H1 (cell line): Measurements from ENCODE around the gene C12orf56. TPM values are rescaled to one million over a fixed set of nuclear protein-coding genes. Genes with fewer than 3 reads are reported as not detected.

Source experiments
- CTCF ChIA-PET: fragments of 300-600 bp; sonication (Branson Sonifier 250); formaldehyde crosslinking; loops from one replicate; lab custom pipeline; 2021; ENCODE audit not compliant: partially characterized antibody; lab: Charles Lee
- POLR2A ChIA-PET: fragments of 300-600 bp; sonication (Branson Sonifier 250); formaldehyde crosslinking; loops from one replicate; lab custom pipeline; 2021; ENCODE audit warnings: inconsistent platforms; ENCODE audit not compliant: partially characterized antibody; lab: Charles Lee
- DNase-seq, 2 experiments: peaks; one replicate each; pipeline versions ENCODE4 v3.0.0 to v3.0.0-alpha.2; 2010 to 2022; ENCODE audit warnings: low spot score in 2 of 2, low read depth in 1 of 2, mixed read lengths in 1 of 2
- FAIRE-seq: peaks from 2 replicates; lab custom pipeline; 2011; peaks lifted over from hg19 to GRCh38; lab: Jason Lieb, UNC
- H2AFZ ChIP-seq: 2 replicates; pipeline ENCODE4 v1.8.1; 2012; ENCODE audit warnings: low read length, inconsistent platforms
- H2AK5ac ChIP-seq: 2 replicates; pipeline ENCODE4 v1.6.1; 2013; ENCODE audit warnings: low read depth, low read length
- H2BK120ac ChIP-seq: replicated peaks from 2 replicates; pipeline ENCODE3; 2013; ENCODE audit warnings: low read depth, low read length, inconsistent platforms
- H2BK12ac ChIP-seq: 2 replicates; pipeline ENCODE4 v1.6.1; 2013; ENCODE audit warnings: low read depth, low read length
- H2BK15ac ChIP-seq: 2 replicates; pipeline ENCODE4 v1.6.1; 2013; ENCODE audit warnings: low read length
- H2BK20ac ChIP-seq: 2 replicates; pipeline ENCODE4 v1.6.1; 2013; ENCODE audit warnings: low read length
- H2BK5ac ChIP-seq: 2 replicates; pipeline ENCODE4 v1.6.1; 2013; ENCODE audit warnings: low read depth, low read length
- H3K14ac ChIP-seq: 2 replicates; pipeline ENCODE4 v1.6.1; 2013; ENCODE audit warnings: inconsistent platforms; ENCODE audit not compliant: insufficient read length
- H3K18ac ChIP-seq: 2 replicates; pipeline ENCODE4 v1.6.1; 2013; ENCODE audit warnings: low read length; ENCODE audit errors: extremely low read depth
- H3K23ac ChIP-seq: 2 replicates; pipeline ENCODE4 v1.6.1; 2013; ENCODE audit warnings: inconsistent platforms; ENCODE audit not compliant: insufficient read length
- H3K23me2 ChIP-seq: 2 replicates; pipeline ENCODE4 v1.6.1; 2013; ENCODE audit warnings: low read depth, low read length
- H3K27ac ChIP-seq: 2 replicates; pipeline ENCODE4 v1.6.1; 2011; ENCODE audit warnings: low read depth, low read length, inconsistent platforms
- H3K27me3 ChIP-seq, 4 experiments: replicated peaks in 1 of 4; 1 replicate in 1 of 4; 2 replicates in 3 of 4; pipeline versions ENCODE4 v1.6.1 to v1.8.1; 2011 to 2013; ENCODE audit warnings: low read length in 3 of 4, mild to moderate bottlenecking in 3 of 4, inconsistent platforms in 2 of 4, mixed read lengths in 2 of 4, moderate library complexity in 1 of 4; ENCODE audit not compliant: control insufficient read depth in 3 of 4, insufficient read depth in 3 of 4; ENCODE audit errors: extremely low read depth in 1 of 4
- H3K36me3 ChIP-seq, 4 experiments: 2 replicates each; pipeline versions ENCODE4 v1.6.1 to v1.8.1; 2011 to 2013; ENCODE audit warnings: mild to moderate bottlenecking in 4 of 4, low read length in 3 of 4, moderate library complexity in 2 of 4, control low read depth in 1 of 4, inconsistent platforms in 1 of 4; ENCODE audit not compliant: insufficient read depth in 4 of 4, control insufficient read depth in 2 of 4
- H3K4ac ChIP-seq: replicated peaks from 2 replicates; pipeline ENCODE3; 2013; ENCODE audit warnings: low read length, low read depth, mixed read lengths, inconsistent platforms; ENCODE audit not compliant: insufficient read length
- H3K4me1 ChIP-seq, 4 experiments: replicated peaks in 1 of 4; 1 replicate in 1 of 4; 2 replicates in 3 of 4; pipeline versions ENCODE4 v1.6.1 to v1.8.1; 2011 to 2013; ENCODE audit warnings: low read length in 3 of 4, inconsistent platforms in 2 of 4, mixed read lengths in 1 of 4; ENCODE audit not compliant: insufficient read depth in 4 of 4, control insufficient read depth in 3 of 4
- H3K4me2 ChIP-seq, 2 experiments: 2 replicates each; pipeline versions ENCODE4 v1.6.1 to v1.8.1; 2011 to 2013; ENCODE audit warnings: low read depth in 2 of 2, low read length in 2 of 2, control low read depth in 1 of 2, inconsistent platforms in 1 of 2, mild to moderate bottlenecking in 1 of 2; ENCODE audit not compliant: insufficient read depth in 1 of 2
- H3K4me3 ChIP-seq, 4 experiments: fragments of 200-600, 300-600 bp in 1 of 4; sonication (generic), shearing (Covaris generic), sonication (Bioruptor Twin) in 1 of 4; 2 replicates each; pipeline versions ENCODE4 v1.5.1 to v1.8.1; 2011 to 2016; ENCODE audit warnings: low read length in 4 of 4, low read depth in 3 of 4, control low read depth in 2 of 4, inconsistent platforms in 2 of 4, mild to moderate bottlenecking in 2 of 4, mixed read lengths in 1 of 4, moderate library complexity in 1 of 4; ENCODE audit not compliant: insufficient read depth in 2 of 4; ENCODE audit errors: extremely low read depth in 1 of 4
- H3K56ac ChIP-seq: replicated peaks from 2 replicates; pipeline ENCODE3; 2013; ENCODE audit warnings: low read depth, mild to moderate bottlenecking, mixed read lengths, low read length, inconsistent platforms; ENCODE audit not compliant: insufficient read length
- H3K79me1 ChIP-seq: 2 replicates; pipeline ENCODE4 v1.6.1; 2013; ENCODE audit warnings: low read depth, low read length, control low read depth
- H3K79me2 ChIP-seq, 2 experiments: 2 replicates each; pipeline versions ENCODE4 v1.6.1 to v1.8.1; 2012 to 2013; ENCODE audit warnings: low read length in 2 of 2, mild to moderate bottlenecking in 2 of 2, inconsistent platforms in 1 of 2; ENCODE audit not compliant: insufficient read depth in 2 of 2, control insufficient read depth in 1 of 2
- H3K9ac ChIP-seq, 4 experiments: replicated peaks in 1 of 4; 1 replicate in 1 of 4; 2 replicates in 3 of 4; pipeline versions ENCODE4 v1.6.1 to v1.8.1; 2011 to 2013; ENCODE audit warnings: low read depth in 3 of 4, low read length in 3 of 4, control low read depth in 2 of 4, mild to moderate bottlenecking in 2 of 4, moderate library complexity in 2 of 4, inconsistent platforms in 1 of 4; ENCODE audit errors: extremely low read depth in 1 of 4
- H3K9me3 ChIP-seq, 2 experiments: 2 replicates each; pipeline versions ENCODE4 v1.6.1 to v1.8.1; 2012 to 2013; ENCODE audit warnings: mild to moderate bottlenecking in 2 of 2, moderate library complexity in 2 of 2, control low read depth in 1 of 2, inconsistent platforms in 1 of 2, low read depth in 1 of 2, low read length in 1 of 2, mixed read lengths in 1 of 2; ENCODE audit not compliant: insufficient read depth in 2 of 2
- H4K20me1 ChIP-seq, 2 experiments: replicated peaks in 1 of 2; 2 replicates each; pipeline versions ENCODE3 to v1.8.1; 2011 to 2013; ENCODE audit warnings: inconsistent platforms in 2 of 2, low read length in 2 of 2, mild to moderate bottlenecking in 1 of 2; ENCODE audit not compliant: insufficient read depth in 2 of 2, control insufficient read depth in 1 of 2
- H4K5ac ChIP-seq: 2 replicates; pipeline ENCODE4 v1.6.1; 2013; ENCODE audit warnings: low read length, low read depth, mixed read lengths, inconsistent platforms; ENCODE audit not compliant: insufficient read length
- H4K8ac ChIP-seq: 2 replicates; pipeline ENCODE4 v1.8.0; 2013; ENCODE audit warnings: mild to moderate bottlenecking, moderate library complexity, low read length, inconsistent platforms; ENCODE audit not compliant: insufficient read depth; ENCODE audit errors: extremely low read depth
- H4K91ac ChIP-seq: replicated peaks from 2 replicates; pipeline ENCODE3; 2013; ENCODE audit warnings: low read length, mixed read lengths, inconsistent platforms; ENCODE audit not compliant: insufficient read length
- BCL11A ChIP-seq, 2 experiments: IDR thresholded peaks; one replicate each; pipeline ENCODE4 v1.6.1; 2011; ENCODE audit warnings: low read depth in 2 of 2, low read length in 2 of 2, mild to moderate bottlenecking in 2 of 2
- CEBPB ChIP-seq: IDR thresholded peaks from 2 replicates; pipeline ENCODE4 v1.6.1; 2012; ENCODE audit warnings: low read depth, low read length
- CTBP2 ChIP-seq: IDR thresholded peaks from 2 replicates; pipeline ENCODE4 v1.7.0; 2011; ENCODE audit warnings: borderline replicate concordance, mild to moderate bottlenecking, moderate library complexity, mixed read lengths, low read length; ENCODE audit not compliant: insufficient read depth, insufficient read length
- EGR1 ChIP-seq: IDR thresholded peaks from 2 replicates; pipeline ENCODE4 v1.6.1; 2011; ENCODE audit warnings: low read depth, low read length, borderline replicate concordance
- KDM5A ChIP-seq: fragments of 200-600 bp; IDR thresholded peaks from 2 replicates; pipeline ENCODE4 v1.7.1; 2012; ENCODE audit warnings: mild to moderate bottlenecking, low read length, inconsistent platforms, mixed read lengths
- MAX ChIP-seq: IDR thresholded peaks from 2 replicates; pipeline ENCODE4 v1.6.1; 2012; ENCODE audit warnings: inconsistent platforms
- RAD21 ChIP-seq, 2 experiments: IDR thresholded peaks in 1 of 2; conservative IDR thresholded peaks in 1 of 2; 2 replicates each; pipeline ENCODE4 v1.6.1; 2011; ENCODE audit warnings: low read depth in 2 of 2, low read length in 2 of 2, improper control_type of control experiment in 1 of 2, inconsistent platforms in 1 of 2, mild to moderate bottlenecking in 1 of 2, moderate library complexity in 1 of 2
- RNF2 ChIP-seq: fragments of 200-900, 300-1000 bp; sonication (generic); IDR thresholded peaks from 2 replicates; pipeline ENCODE4 v1.7.1; 2016; ENCODE audit warnings: borderline replicate concordance, low read depth, mild to moderate bottlenecking, antibody characterized with exemption, low read length; ENCODE audit not compliant: poor library complexity, severe bottlenecking; ENCODE audit errors: missing control alignments
- SRF ChIP-seq: IDR thresholded peaks from 2 replicates; pipeline ENCODE4 v1.6.1; 2011; ENCODE audit warnings: mild to moderate bottlenecking, low read depth, low read length, moderate library complexity
- SUZ12 ChIP-seq: fragments of 200-600 bp; sonication (generic); IDR thresholded peaks from 2 replicates; pipeline ENCODE4 v1.6.1; 2012; ENCODE audit warnings: mild to moderate bottlenecking, inconsistent platforms, low read length, moderate library complexity, mixed read lengths
- WGBS, 2 experiments: shearing (Covaris generic) in 1 of 2; methylation state at CpG; one replicate each; pipeline versions ENCODE4 v1.1.6 to v1.1.7; 2013 to 2015; ENCODE audit warnings: low lambda C conversion rate in 2 of 2, mixed read lengths in 2 of 2, inconsistent platforms in 1 of 2, low coverage in 1 of 2, missing lambda C conversion rate in 1 of 2; ENCODE audit not compliant: insufficient replicate concordance in 2 of 2, insufficient coverage in 1 of 2, insufficient read length in 1 of 2; ENCODE audit errors: extremely low coverage in 1 of 2, missing lambda C conversion rate in 1 of 2; 5-methylcytosine and 5-hydroxymethylcytosine counted together
- polyA plus RNA-seq, 7 experiments: library from polyadenylated mRNA; depleted of rRNA in 3 of 7; stranded (reverse) in 5 of 7; unstranded in 2 of 7; fragments of >200 nt in 5 of 7; fragments of 200-250 nt in 2 of 7; gene quantifications; 1 replicate in 5 of 7; 2 replicates in 1 of 7; 4 replicates in 1 of 7; pipeline versions ENCODE4 v1.2.1 to v1.2.3, GENCODE V29; 2011 to 2013; ENCODE audit warnings: missing spikeins in 2 of 7, mixed read lengths in 2 of 7
- total RNA-seq: library from RNA; stranded (reverse); fragmentation: NEBNext Ultra II Directional; extraction: Animal tissue kit (Norgen Biotek cat#: 25700); gene quantifications from 2 replicates; pipeline ENCODE4 v1.2.1, GENCODE V29; 2021

C12orf56 gene
- total and polyA plus RNA-seq, 2 of the 8 experiments (the other 6 are each of a cell fraction or from before 2014, with no cell fraction given) = 1.1 to 2.9 TPM

- FAIRE-seq = no peak
- TF ChIP-seq MAX = peak; percentile 93
- no peak for TF ChIP-seq BCL11A (IDR thresholded peaks at IDR 0.05; ENCODE audit: low read depth in 2 of 2, low read length in 2 of 2)
- TF ChIP-seq RNF2 = no peak
- TF ChIP-seq EGR1 = no peak
- no peak for TF ChIP-seq SUZ12
- TF ChIP-seq KDM5A = no peak
- TF ChIP-seq SRF = no peak
- TF ChIP-seq CTBP2 = no peak
- no peak for TF ChIP-seq RAD21 (IDR thresholded peaks at IDR 0.05 in 1 of 2, conservative IDR thresholded peaks at IDR 0.05 in 1 of 2; ENCODE audit: low read depth in 2 of 2, low read length in 2 of 2)
- TF ChIP-seq CEBPB = peak; percentile 91
Measured at GRCh38 chr12:64404470-64405256, 14.1 kb upstream of the C12orf56 start.

More at GRCh38 chr12:64404470-64405256, 14.1 kb upstream of the C12orf56 start:
- Histone ChIP-seq H4K8ac (peak overlapping the region; percentile 97), H2BK120ac (no peak overlapping the region), H3K27me3 (no peaks in the 10 kb centered on the region), H3K56ac (peak overlapping the region; percentile 82), H3K79me1 (0 out of 2 replicates have a peak, but pooled peaks cover 5% of the 10 kb centered on the region), H3K27ac (peak overlapping the region; percentile 94), H3K79me2 (peaks cover 15 to 47% of the 10 kb centered on the region in 2 experiments), H4K20me1 (peaks cover 5 to 11% of the 10 kb centered on the region in 2 experiments), H3K36me3 (peaks cover 0 to 2% (median 0%) of the 10 kb centered on the region in 4 experiments; a peak in 2 of 8 replicates), H3K9me3 (no peaks in the 10 kb centered on the region), H3K14ac (no peak overlapping the region), H2BK15ac (0 out of 2 replicates have a peak overlapping the region, but pooled peaks have one; percentile 29), H2BK12ac (peak overlapping the region; percentile 95; the same call in 1 of the 2 replicates), H2AK5ac (peak overlapping the region; percentile 96), H3K23me2 (peaks cover 9% of the 10 kb centered on the region; the same call in 1 of the 2 replicates), H3K18ac (peak overlapping the region; percentile 95), H3K4me2 (peak overlapping the region; percentile 76 to 94), H4K91ac (peak overlapping the region; percentile 96), H2BK20ac (no peak overlapping the region), H3K4me3 (peak overlapping the region; percentile 73 to 96 (median 89)), H3K23ac (no peak overlapping the region), H2AFZ (no peak overlapping the region), H3K4ac (peak overlapping the region; percentile 91), H3K9ac (peak overlapping the region; percentile 91 to 96 (median 93)), H2BK5ac (peak overlapping the region; percentile 98), H3K4me1 (peaks cover 0 to 5% (median 2%) of the 10 kb centered on the region in 4 experiments; a peak in 3 of 7 replicates), H4K5ac (peak overlapping the region; percentile 97)
- CTCF ChIA-PET = interaction anchor here (0.8 kb wide), 1 partner anchor 133 kb away, joined by 3 read pairs; no protein-coding TSS in a partner anchor
- POLR2A ChIA-PET = interaction anchor here (0.7 to 9.6 kb wide), 26 partner anchors 12 to 207 kb away, joined by 3 to 100 read pairs (median 3); partner anchors contain the start of gene C12orf56
- 2% methylated on average over 73 of the region's 78 CpGs; no CpG with 5 or more reads in 1 of the 2 experiments for WGBS, 2 experiments
- peak in 1 of 2 experiments; percentile 56 for DNase-seq
